Measurements from ENCODE around the gene PNMA8B.
"Not testable (repeated sequence)": the region's sequence is repeated elsewhere in the genome, so short reads cannot be mapped to it uniquely, and the experiment has no call there.

PNMA8B gene, protein sequence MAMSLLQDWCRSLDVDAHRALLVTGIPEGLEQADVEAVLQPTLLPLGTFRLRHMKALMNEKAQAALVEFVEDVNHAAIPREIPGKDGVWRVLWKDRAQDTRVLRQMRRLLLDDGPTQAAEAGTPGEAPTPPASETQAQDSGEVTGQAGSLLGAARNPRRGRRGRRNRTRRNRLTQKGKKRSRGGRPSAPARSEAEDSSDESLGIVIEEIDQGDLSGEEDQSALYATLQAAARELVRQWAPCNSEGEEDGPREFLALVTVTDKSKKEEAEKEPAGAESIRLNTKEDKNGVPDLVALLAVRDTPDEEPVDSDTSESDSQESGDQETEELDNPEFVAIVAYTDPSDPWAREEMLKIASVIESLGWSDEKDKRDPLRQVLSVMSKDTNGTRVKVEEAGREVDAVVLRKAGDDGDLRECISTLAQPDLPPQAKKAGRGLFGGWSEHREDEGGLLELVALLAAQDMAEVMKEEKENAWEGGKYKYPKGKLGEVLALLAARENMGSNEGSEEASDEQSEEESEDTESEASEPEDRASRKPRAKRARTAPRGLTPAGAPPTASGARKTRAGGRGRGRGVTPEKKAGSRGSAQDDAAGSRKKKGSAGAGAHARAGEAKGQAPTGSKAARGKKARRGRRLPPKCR

DNA sequence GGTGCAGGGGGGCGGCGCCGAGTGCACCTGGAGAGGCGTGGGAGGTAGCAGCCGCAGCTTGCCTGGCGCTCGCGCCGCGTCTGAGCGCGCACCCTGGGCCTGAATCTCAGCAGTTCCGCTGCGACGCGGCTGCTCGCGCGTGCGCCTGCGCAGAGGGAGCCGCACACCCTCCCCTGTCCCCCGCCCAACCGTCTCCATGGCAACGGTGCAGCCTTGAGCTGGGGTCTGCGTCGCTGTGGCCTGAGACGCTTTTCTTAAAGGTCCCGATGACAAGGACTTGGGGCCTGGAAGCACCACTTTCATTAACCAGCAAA lies at the start of gene PNMA8B:
TSS of gene PNMA8B (minus strand) at position 82 of the 314 bp plus-strand sequence. CDS start 402 bp downstream, outside the sequence.
- peak; percentile 64 for DNase-seq

GRCh38 chr19:46544651-46545050 lies 49.0 kb upstream of the PNMA8B start:
- no peak for DNase-seq

- DNase-seq: peak; percentile 77
Measured at GRCh38 chr19:46542428-46543230, 47.0 kb upstream of the PNMA8B start.

GRCh38 chr19:46537136-46538097 lies 41.8 kb upstream of the PNMA8B start:
- peak; percentile 69 for DNase-seq

DNA sequence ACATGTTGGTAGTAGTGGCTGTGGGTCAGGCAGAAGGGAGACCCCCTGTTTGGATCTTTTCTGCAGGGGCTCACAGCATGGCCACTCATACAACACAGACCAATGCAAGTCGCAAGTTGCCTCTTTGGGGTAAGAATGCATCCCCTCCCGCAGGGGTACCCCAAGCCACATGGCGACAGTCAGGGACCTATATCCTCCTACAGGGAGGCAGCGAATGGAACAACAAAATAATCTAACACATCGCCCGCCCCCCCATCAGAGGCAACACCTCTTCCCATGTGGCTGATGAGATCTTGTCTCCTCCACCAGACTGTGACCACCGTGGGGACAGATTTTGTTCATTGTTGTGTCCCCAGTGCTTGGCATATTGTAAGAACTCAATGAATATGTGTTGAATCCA lies 40.7 kb upstream of the PNMA8B start:
- no peak for DNase-seq

DNA sequence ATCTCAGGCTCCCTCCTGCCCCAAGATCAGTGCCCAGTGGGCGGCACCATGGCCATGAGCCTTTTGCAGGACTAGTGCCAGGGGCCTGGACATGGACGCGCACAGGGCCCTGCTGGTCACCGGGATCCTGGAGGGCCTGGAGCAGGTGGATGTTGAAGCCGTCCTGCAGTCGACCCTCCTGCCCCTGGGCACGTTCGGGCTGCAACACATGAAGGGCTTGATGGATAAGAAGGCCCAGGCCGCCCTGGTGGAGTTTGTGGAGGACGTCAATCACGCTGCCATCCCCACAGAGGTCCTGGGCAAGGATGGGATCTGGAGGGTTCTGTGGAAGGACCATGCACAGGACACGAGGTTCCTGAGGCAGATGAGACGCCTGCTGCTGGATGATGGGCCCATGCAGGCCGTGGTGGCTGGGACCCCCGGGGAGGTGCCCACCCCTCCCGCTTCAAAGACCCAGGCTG lies 38.0 kb upstream of the PNMA8B start:
- no peak for DNase-seq

GRCh38 chr19:46533078-46533620 lies 37.5 kb upstream of the PNMA8B start:
- DNase-seq: no peak

GRCh38 chr19:46530636-46531035 lies 35.0 kb upstream of the PNMA8B start:
- no peak for DNase-seq

DNA sequence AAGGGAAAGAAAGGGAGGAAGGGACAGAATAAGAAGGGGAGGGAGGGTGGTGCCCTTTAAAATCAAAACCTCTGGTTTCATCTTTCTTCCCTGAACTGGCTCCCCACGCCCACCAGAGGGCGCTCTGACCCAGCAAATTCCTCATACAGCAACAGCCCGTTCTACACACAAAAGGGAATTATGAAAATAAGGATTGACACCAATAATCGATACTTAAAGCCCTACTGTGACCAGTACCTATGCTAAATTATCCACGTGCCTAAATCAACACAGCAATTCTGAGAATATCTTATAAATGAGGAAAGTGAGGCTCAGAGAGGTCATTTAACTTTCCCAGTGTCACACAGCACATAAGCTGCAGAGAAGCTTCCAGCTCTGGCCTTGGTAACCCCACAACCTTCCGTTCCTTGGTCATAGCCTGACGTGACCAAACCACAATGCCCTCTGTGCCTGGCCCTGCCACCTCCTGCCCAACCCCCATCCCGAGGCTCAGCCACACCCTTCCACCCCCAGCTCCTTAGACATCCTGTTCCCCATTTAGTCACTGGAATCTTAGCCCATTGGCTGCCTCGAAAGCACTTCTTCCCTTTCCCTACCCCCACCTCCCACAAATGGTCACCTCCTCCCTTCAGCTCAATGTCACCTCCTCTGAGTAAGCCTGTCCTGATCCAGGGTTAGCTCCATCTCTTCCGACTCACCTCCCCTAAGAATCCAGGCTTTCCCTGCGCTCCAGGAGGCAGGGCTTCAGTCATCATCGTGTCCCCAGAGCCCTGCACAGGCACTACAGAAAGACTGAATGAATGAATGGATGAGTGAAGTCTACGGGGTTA lies 34.2 kb upstream of the PNMA8B start:
- DNase-seq: peak; percentile 73

- no peak for DNase-seq
Measured at GRCh38 chr19:46528601-46529590, 33.2 kb upstream of the PNMA8B start.

GRCh38 chr19:46526801-46527200 lies 31.1 kb upstream of the PNMA8B start:
- DNase-seq: not testable (repeated sequence)

GRCh38 chr19:46524308-46524707 lies 28.6 kb upstream of the PNMA8B start:
- DNase-seq: no peak

DNA sequence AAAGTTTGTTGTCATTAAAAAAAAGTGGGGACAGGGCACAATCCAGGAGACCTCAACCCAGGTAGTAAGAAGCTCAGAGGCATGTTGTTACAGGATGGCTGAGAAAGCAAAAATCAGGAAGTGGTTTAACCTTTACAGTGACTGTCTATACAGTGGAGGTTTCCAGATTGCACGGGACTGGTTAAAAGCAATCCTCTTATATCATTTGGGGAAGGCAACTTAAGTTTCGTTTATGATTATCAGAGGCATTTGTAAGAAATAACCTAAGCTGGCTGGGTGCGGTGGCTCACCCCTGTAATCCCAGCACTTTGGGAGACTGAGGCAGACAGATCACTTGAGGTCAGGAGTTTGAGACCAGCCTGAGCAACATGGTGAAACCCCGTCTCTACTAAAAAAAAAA lies 27.3 kb upstream of the PNMA8B start:
- peak; percentile 37 for DNase-seq

DNA sequence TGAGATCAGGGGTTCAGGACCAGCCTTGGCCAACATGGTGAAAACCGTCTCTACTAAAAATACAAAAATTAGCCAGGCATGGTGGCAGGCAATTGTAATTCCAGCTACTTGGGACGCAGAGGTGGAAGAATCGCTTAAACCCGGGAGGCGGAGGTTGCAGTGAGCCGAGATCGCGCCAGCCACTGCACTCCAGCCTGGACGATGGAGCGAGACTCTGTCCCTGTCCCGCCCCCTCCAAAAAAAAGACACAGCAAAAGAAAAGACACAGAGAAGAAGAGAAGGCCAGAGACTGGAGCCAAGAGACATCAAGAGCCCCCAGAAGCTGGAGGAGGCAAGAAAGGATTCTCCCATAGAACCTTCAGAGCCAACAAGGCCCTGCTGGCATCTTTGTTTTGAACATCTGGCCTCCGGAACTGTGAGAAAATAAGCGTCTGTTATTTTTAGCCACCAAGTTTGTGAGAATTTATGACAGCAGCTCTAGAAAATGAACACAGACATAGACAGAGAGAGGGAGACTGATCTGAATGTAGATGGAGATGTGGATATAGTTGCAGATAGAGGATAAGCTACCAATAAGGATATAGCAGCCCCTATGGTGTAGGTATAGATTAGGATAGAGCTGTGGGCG lies 25.7 kb upstream of the PNMA8B start:
- no peak for DNase-seq

DNA sequence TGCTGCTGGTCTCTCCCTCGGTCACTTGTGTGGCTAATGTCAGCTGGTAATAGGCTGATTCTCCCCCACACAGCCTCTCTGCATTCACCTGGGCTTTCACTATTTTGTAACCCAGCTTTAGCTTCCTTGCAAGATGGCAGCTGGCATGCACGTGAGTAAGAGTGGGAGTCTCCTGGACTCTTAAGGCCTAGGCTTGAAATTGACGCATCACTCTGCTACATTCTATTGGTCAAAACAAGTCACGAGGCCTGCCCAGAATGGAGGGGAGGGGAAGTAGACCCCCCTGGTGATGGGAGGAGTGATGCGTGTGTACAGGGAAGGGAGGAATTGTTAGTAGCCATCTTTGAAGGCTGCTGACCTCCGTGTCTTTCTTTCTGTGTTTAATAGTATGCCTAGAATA lies 24.9 kb upstream of the PNMA8B start:
- no peak for DNase-seq

DNA sequence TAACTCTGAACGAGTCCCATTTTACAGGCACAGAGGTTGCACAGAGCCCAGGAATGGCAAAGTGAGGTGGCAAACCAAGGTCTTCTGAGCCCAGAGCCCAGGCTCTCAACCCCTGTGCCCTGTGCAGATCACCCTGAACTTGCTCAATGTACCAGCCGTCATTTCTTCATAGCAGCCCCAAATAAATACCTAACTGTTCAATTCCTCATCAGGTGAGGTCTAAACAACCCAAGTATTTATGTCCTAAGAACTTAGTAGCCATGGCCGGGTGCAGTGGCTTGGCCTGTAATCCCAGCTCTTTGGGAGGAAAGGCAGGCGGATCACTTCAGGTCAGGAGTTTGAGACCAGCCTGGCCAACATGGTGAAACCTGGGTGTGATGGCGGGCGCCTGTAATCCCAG lies 21.8 kb upstream of the PNMA8B start:
- DNase-seq: no peak

GRCh38 chr19:46515879-46516350 lies 20.2 kb upstream of the PNMA8B start:
- peak; percentile 47 for DNase-seq

- no peak for DNase-seq
Measured at GRCh38 chr19:46515290-46515609, 19.6 kb upstream of the PNMA8B start.

GRCh38 chr19:46514589-46515289 lies 19.1 kb upstream of the PNMA8B start:
- DNase-seq: no peak

All from activated naive CD4-positive, alpha-beta T cell treated with anti-CD3 and anti-CD28 coated beads, Interleukin-2, amount 50 U/mL, for 16 hours (primary cell).